Naive thymus-derived CD8-positive, alpha-beta T cell (primary cell): ENCODE measurements around the gene SORCS1. TPM values are rescaled to one million over a fixed set of nuclear protein-coding genes. Genes with fewer than 3 reads are reported as not detected.
A peak's percentile ranks its signal among the peaks of the same experiment; 100 is the strongest.

Source experiments
- ATAC-seq, 2 donors: fragments of 150-1000 bp; cut with Tn5 transposase in 1 of 2; sonication (Bioruptor Pico), chemical (Tn5 transposase) in 1 of 2; 1 replicate in 1 of 2; 2 replicates in 1 of 2; pipeline ENCODE4 v1.10.0; 2021; ENCODE audit warnings: mild to moderate bottlenecking in 2 of 2, moderate library complexity in 2 of 2
- POLR2A ChIA-PET: fragments of 350-600 bp; sonication (Branson Sonifier 250); formaldehyde crosslinking; loops from one replicate; lab custom pipeline; 2021; ENCODE audit warnings: antibody characterized with exemption; lab: Charles Lee
- DNase-seq, 10 donors: peaks; one replicate each; pipeline versions ENCODE4 v3.0.0 to v3.0.0-alpha.2; 2020 to 2022
- H3K27ac Mint-ChIP-seq, 10 donors: one replicate each; pipeline ENCODE4 v1.8.0; 2020 to 2022; ENCODE audit warnings: mild to moderate bottlenecking in 10 of 10, mixed read lengths in 10 of 10, moderate library complexity in 4 of 10, inconsistent platforms in 1 of 10
- H3K27me3 Mint-ChIP-seq, 5 donors: one replicate each; pipeline ENCODE4 v1.8.0; 2021 to 2022; ENCODE audit warnings: mixed read lengths in 5 of 5
- H3K36me3 Mint-ChIP-seq, 3 donors: one replicate each; pipeline ENCODE4 v1.8.0; 2020 to 2022; ENCODE audit warnings: mixed read lengths in 3 of 3, mild to moderate bottlenecking in 2 of 3, inconsistent platforms in 1 of 3
- H3K4me1 Mint-ChIP-seq, 4 donors: one replicate each; pipeline ENCODE4 v1.8.0; 2021 to 2022; ENCODE audit warnings: mixed read lengths in 4 of 4
- H3K4me3 Mint-ChIP-seq, 10 donors: one replicate each; pipeline ENCODE4 v1.8.0; 2020 to 2022; ENCODE audit warnings: mild to moderate bottlenecking in 10 of 10, mixed read lengths in 10 of 10, moderate library complexity in 6 of 10, inconsistent platforms in 1 of 10
- H3K9me3 Mint-ChIP-seq, 9 donors: one replicate each; pipeline ENCODE4 v1.8.0; 2020 to 2022; ENCODE audit warnings: mixed read lengths in 9 of 9, mild to moderate bottlenecking in 3 of 9, inconsistent platforms in 1 of 9, moderate library complexity in 1 of 9
- polyA plus RNA-seq, 3 donors: library from polyadenylated mRNA; unstranded; fragments of 300-500 nt; fragmentation: Illumina TruSeq; gene quantifications; one replicate each; pipeline ENCODE4 v1.2.3, GENCODE V29; 2021
- total RNA-seq, 8 experiments: library from RNA in 2 of 8; stranded (reverse) in 2 of 8; gene quantifications; one replicate each; pipeline ENCODE4 v1.2.3 and lab custom pipeline; 2021 to 2026

The SORCS1 gene
- total RNA-seq (not detected), polyA plus RNA-seq (not detected), total RNA-seq (lab: John Stamatoyannopoulos, UW) (0 to 0.09 (median 0) reads per million in 6 experiments)

GRCh38 chr10:107163881-107164861 is at the start of gene SORCS1:
Gene SORCS1, minus strand, starts transcription at chr10:107164706.
- Mint-ChIP-seq H3K27me3 (peaks cover 13 to 45% (median 20%) of the 10 kb centered on the region in 5 donors), H3K9me3 (peaks cover 0 to 14% (median 5%) of the 10 kb centered on the region in 9 donors), H3K4me3 (no peak within 1 kb of the TSS), H3K36me3 (peaks cover 0 to 11% (median 1%) of the 10 kb centered on the region in 3 donors), H3K27ac (no peak within 1 kb of the TSS), H3K4me1 (peaks cover 0 to 3% (median 0%) of the 10 kb centered on the region in 4 donors)
- DNase-seq (peak in 1 of 10 donors; percentile 3), ATAC-seq (no peak)
- POLR2A ChIA-PET = no interaction called here

- ATAC-seq (no peak), DNase-seq (no peak)
- Mint-ChIP-seq H3K27ac (no peak overlapping the region), H3K27me3 (no peaks in the 10 kb centered on the region), H3K36me3 (no peaks in the 10 kb centered on the region), H3K9me3 (peaks cover 0 to 24% (median 8%) of the 10 kb centered on the region in 9 donors), H3K4me3 (no peak overlapping the region), H3K4me1 (no peaks in the 10 kb centered on the region)
- POLR2A ChIA-PET = no interaction called here
Measured at GRCh38 chr10:107214261-107214660, 49.8 kb upstream of the SORCS1 start.

GRCh38 chr10:107213861-107214260 is 49.4 kb upstream of the SORCS1 start:
- peak overlapping the region in 1 of 10 donors; percentile 38 for H3K4me3 Mint-ChIP-seq
- H3K36me3 Mint-ChIP-seq = no peaks in the 10 kb centered on the region
- no peak for DNase-seq
- H3K4me1 Mint-ChIP-seq = no peaks in the 10 kb centered on the region
- ATAC-seq = no peak
- no peak overlapping the region for H3K27ac Mint-ChIP-seq
- H3K27me3 Mint-ChIP-seq = no peaks in the 10 kb centered on the region
- POLR2A ChIA-PET = no interaction called here
- H3K9me3 Mint-ChIP-seq = peaks cover 0 to 24% (median 8%) of the 10 kb centered on the region in 9 donors

- H3K4me3 Mint-ChIP-seq = no peak overlapping the region
- no peak for ATAC-seq
- H3K27me3 Mint-ChIP-seq = peaks cover 0 to 1% (median 0%) of the 10 kb centered on the region in 5 donors
- no peaks in the 10 kb centered on the region for H3K36me3 Mint-ChIP-seq
- no peaks in the 10 kb centered on the region for H3K4me1 Mint-ChIP-seq
- DNase-seq = no peak
- H3K9me3 Mint-ChIP-seq = peaks cover 0 to 23% (median 5%) of the 10 kb centered on the region in 9 donors
- no peak overlapping the region for H3K27ac Mint-ChIP-seq
- POLR2A ChIA-PET = no interaction called here
Measured at GRCh38 chr10:107206833-107207232, 42.3 kb upstream of the SORCS1 start.

GRCh38 chr10:107169516-107169915 is 5.0 kb upstream of the SORCS1 start:
- POLR2A ChIA-PET = no interaction called here

GRCh38 chr10:107168738-107169137 is 4.2 kb upstream of the SORCS1 start:
- no peak for DNase-seq

More at GRCh38 chr10:107169516-107169915, 5.0 kb upstream of the SORCS1 start:
- no peak overlapping the region for H3K27ac Mint-ChIP-seq
- ATAC-seq = no peak
- DNase-seq = no peak
- peaks cover 0 to 3% (median 0%) of the 10 kb centered on the region in 4 donors for H3K4me1 Mint-ChIP-seq
- H3K9me3 Mint-ChIP-seq = peaks cover 0 to 23% (median 5%) of the 10 kb centered on the region in 9 donors
- no peak overlapping the region for H3K4me3 Mint-ChIP-seq
- peaks cover 10 to 20% (median 13%) of the 10 kb centered on the region in 5 donors for H3K27me3 Mint-ChIP-seq
- peaks cover 0 to 11% (median 1%) of the 10 kb centered on the region in 3 donors for H3K36me3 Mint-ChIP-seq

GRCh38 chr10:107166403-107166802 is 1.9 kb upstream of the SORCS1 start:
- peaks cover 0 to 3% (median 0%) of the 10 kb centered on the region in 4 donors for H3K4me1 Mint-ChIP-seq
- peaks cover 0 to 11% (median 1%) of the 10 kb centered on the region in 3 donors for H3K36me3 Mint-ChIP-seq
- DNase-seq = no peak
- no peak for ATAC-seq
- POLR2A ChIA-PET = no interaction called here
- H3K9me3 Mint-ChIP-seq = peaks cover 0 to 14% (median 6%) of the 10 kb centered on the region in 9 donors
- no peak overlapping the region for H3K4me3 Mint-ChIP-seq
- H3K27me3 Mint-ChIP-seq = peaks cover 13 to 36% (median 20%) of the 10 kb centered on the region in 5 donors
- H3K27ac Mint-ChIP-seq = no peak overlapping the region

More at GRCh38 chr10:107168738-107169137, 4.2 kb upstream of the SORCS1 start:
- POLR2A ChIA-PET = no interaction called here
- Mint-ChIP-seq H3K27ac (no peak overlapping the region), H3K4me3 (no peak overlapping the region), H3K27me3 (peaks cover 11 to 20% (median 16%) of the 10 kb centered on the region in 5 donors), H3K4me1 (peaks cover 0 to 3% (median 0%) of the 10 kb centered on the region in 4 donors), H3K36me3 (peaks cover 0 to 11% (median 1%) of the 10 kb centered on the region in 3 donors), H3K9me3 (peaks cover 0 to 23% (median 5%) of the 10 kb centered on the region in 9 donors)
- no peak for ATAC-seq

- POLR2A ChIA-PET = no interaction called here
- peaks cover 0 to 3% (median 0%) of the 10 kb centered on the region in 4 donors for H3K4me1 Mint-ChIP-seq
- H3K4me3 Mint-ChIP-seq = no peak overlapping the region
Measured at GRCh38 chr10:107164992-107165391, 486 bp upstream of the SORCS1 start.

GRCh38 chr10:107163076-107163855 is 1.2 kb downstream of the SORCS1 start:
- POLR2A ChIA-PET = no interaction called here

More at GRCh38 chr10:107164992-107165391, 486 bp upstream of the SORCS1 start:
- H3K27me3 Mint-ChIP-seq = peaks cover 13 to 45% (median 20%) of the 10 kb centered on the region in 5 donors
- H3K9me3 Mint-ChIP-seq = peaks cover 0 to 14% (median 5%) of the 10 kb centered on the region in 9 donors
- H3K36me3 Mint-ChIP-seq = peaks cover 0 to 11% (median 1%) of the 10 kb centered on the region in 3 donors
- ATAC-seq (no peak), DNase-seq (no peak)
- H3K27ac Mint-ChIP-seq = no peak overlapping the region

GRCh38 chr10:107160866-107161265 is 3.6 kb downstream of the SORCS1 start:
- Mint-ChIP-seq H3K27ac (no peak overlapping the region), H3K36me3 (peaks cover 0 to 7% (median 1%) of the 10 kb centered on the region in 3 donors), H3K4me1 (peaks cover 0 to 3% (median 0%) of the 10 kb centered on the region in 4 donors), H3K4me3 (no peak overlapping the region), H3K9me3 (peaks cover 0 to 9% (median 5%) of the 10 kb centered on the region in 9 donors), H3K27me3 (peaks cover 8 to 34% (median 17%) of the 10 kb centered on the region in 5 donors)
- no peak for ATAC-seq
- DNase-seq = no peak
- POLR2A ChIA-PET = no interaction called here

More at GRCh38 chr10:107163076-107163855, 1.2 kb downstream of the SORCS1 start:
- Mint-ChIP-seq H3K36me3 (peaks cover 0 to 11% (median 1%) of the 10 kb centered on the region in 3 donors), H3K4me3 (no peak overlapping the region), H3K9me3 (peaks cover 0 to 13% (median 5%) of the 10 kb centered on the region in 9 donors), H3K4me1 (peaks cover 0 to 3% (median 0%) of the 10 kb centered on the region in 4 donors), H3K27me3 (peaks cover 13 to 45% (median 20%) of the 10 kb centered on the region in 5 donors), H3K27ac (no peak overlapping the region)
- DNase-seq (no peak), ATAC-seq (no peak)

GRCh38 chr10:107159871-107160270 is 4.6 kb downstream of the SORCS1 start:
- Mint-ChIP-seq H3K27ac (no peak overlapping the region), H3K4me1 (peaks cover 0 to under 1% (median 0%) of the 10 kb centered on the region in 4 donors), H3K4me3 (no peak overlapping the region), H3K27me3 (peaks cover 3 to 25% (median 8%) of the 10 kb centered on the region in 5 donors), H3K9me3 (peaks cover 0 to 5% (median 3%) of the 10 kb centered on the region in 9 donors), H3K36me3 (peaks cover 0 to 1% (median 0%) of the 10 kb centered on the region in 3 donors)
- no peak for ATAC-seq
- POLR2A ChIA-PET = interaction anchor here (0.7 kb wide), 1 partner anchor 189 kb away, joined by 4 read pairs; no protein-coding TSS in a partner anchor
- DNase-seq = no peak

- peaks cover 3 to 14% (median 6%) of the 10 kb centered on the region in 9 donors for H3K9me3 Mint-ChIP-seq
- POLR2A ChIA-PET = no interaction called here
- H3K4me1 Mint-ChIP-seq = no peaks in the 10 kb centered on the region
- H3K36me3 Mint-ChIP-seq = peaks cover 0 to 8% (median 0%) of the 10 kb centered on the region in 3 donors
- peaks cover 0 to 8% (median 0%) of the 10 kb centered on the region in 5 donors for H3K27me3 Mint-ChIP-seq
- H3K27ac Mint-ChIP-seq = no peak overlapping the region
- DNase-seq = no peak
- no peak for ATAC-seq
- H3K4me3 Mint-ChIP-seq = no peak overlapping the region
Measured at GRCh38 chr10:107157071-107157470, 7.4 kb downstream of the SORCS1 start.
